ENCODE measurements around the gene CDC14B.

DNA sequence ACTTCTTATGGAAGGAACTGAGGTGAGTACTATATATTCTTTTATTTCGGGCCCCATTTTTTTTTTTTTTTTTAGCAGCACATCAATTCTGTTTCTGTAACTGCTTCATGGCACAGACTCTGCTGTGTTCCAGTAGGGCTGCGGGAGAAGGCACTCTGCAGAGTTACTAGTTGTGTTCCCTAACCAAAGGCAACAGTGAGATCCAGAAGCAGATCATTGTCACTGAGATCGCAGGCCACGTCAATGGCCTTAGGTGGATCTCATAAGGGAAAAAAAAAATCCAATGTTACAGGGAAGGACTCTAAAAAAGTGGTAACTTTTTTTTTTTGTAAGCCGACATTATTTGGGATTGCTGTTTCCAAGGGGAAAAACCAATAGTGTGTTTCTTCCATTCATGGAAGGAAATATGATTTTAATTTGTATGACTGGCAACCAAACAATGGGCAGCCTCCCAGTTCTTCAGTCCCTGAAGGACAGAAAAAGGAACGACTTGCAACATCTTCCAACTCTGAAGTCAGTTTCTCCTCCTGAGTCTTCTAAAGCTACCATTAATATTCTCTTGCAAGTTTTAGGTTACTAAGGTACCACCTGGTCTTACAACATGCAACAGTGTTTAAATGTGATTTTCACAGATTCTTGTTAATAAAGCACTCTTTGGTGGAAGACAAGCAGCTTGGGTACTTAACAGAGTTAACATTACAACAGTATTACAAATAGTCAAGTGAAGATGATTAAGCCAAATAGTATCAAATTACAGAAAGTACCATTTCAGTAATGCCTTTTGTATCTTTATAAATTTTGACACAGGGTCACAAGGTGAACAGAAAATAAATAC is 116.9 kb downstream of the CDC14B start:
- TF ChIP-seq, protein P1, sequence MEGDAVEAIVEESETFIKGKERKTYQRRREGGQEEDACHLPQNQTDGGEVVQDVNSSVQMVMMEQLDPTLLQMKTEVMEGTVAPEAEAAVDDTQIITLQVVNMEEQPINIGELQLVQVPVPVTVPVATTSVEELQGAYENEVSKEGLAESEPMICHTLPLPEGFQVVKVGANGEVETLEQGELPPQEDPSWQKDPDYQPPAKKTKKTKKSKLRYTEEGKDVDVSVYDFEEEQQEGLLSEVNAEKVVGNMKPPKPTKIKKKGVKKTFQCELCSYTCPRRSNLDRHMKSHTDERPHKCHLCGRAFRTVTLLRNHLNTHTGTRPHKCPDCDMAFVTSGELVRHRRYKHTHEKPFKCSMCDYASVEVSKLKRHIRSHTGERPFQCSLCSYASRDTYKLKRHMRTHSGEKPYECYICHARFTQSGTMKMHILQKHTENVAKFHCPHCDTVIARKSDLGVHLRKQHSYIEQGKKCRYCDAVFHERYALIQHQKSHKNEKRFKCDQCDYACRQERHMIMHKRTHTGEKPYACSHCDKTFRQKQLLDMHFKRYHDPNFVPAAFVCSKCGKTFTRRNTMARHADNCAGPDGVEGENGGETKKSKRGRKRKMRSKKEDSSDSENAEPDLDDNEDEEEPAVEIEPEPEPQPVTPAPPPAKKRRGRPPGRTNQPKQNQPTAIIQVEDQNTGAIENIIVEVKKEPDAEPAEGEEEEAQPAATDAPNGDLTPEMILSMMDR (conservative IDR thresholded peaks at IDR 0.05; ENCODE audit: low read length), result no peak
- no peak for TF ChIP-seq EZH2phosphoT487 (IDR thresholded peaks at IDR 0.05; ENCODE audit: borderline replicate concordance)

All from Loucy (cell line).